ENCODE results near the gene GRAMD1B. TPM values are rescaled to one million over a fixed set of nuclear protein-coding genes. Genes with fewer than 3 reads are reported as not detected.

Gene GRAMD1B
- polyA plus RNA-seq, 2 of the 4 experiments (the other 2 are of a cell fraction) = 55.5 to 108 TPM

DNA sequence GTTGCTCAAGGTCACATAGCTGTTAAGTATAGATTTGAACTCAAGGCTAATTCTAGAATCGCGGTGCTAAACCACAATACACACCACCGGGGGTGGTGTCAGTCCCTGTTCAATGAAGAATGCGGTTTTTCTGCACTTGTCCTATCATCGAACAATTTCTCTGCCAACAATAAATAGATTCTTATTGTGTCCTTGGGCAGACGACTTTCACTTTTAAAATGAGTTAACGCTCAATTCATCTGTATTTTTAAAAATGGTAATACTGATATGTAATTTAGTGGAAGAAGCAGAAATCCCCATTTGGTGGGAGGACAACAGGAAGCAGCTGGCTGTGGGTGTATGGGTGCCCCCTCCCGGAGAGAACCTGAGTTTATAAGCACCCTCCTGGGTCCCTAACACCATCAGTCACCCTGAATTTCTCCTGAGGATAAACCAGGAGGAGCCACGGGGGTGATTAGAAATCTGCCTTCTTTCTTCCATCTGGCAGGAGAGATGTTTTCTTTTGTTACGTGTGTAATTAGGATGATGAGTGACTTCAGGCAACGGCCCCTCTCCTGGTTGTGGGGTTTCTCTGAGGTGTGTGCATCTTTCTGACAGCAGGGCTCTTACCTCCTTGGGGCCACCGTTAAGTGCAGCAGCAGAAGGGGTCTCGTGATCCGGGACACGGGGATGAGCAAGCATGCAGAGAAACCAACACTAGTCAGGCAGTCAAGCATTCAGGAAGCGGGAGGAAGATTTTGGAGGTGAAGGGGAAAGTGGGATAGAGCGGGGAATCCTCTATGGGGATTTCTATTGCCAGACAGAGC, 87.7 kb downstream of the GRAMD1B start (continued):
- TF ChIP-seq CBX2 (IDR thresholded peaks at IDR 0.05; ENCODE audit: borderline replicate concordance, low read depth) = no peak
- TF ChIP-seq, protein P1, sequence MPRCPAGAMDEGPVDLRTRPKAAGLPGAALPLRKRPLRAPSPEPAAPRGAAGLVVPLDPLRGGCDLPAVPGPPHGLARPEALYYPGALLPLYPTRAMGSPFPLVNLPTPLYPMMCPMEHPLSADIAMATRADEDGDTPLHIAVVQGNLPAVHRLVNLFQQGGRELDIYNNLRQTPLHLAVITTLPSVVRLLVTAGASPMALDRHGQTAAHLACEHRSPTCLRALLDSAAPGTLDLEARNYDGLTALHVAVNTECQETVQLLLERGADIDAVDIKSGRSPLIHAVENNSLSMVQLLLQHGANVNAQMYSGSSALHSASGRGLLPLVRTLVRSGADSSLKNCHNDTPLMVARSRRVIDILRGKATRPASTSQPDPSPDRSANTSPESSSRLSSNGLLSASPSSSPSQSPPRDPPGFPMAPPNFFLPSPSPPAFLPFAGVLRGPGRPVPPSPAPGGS (IDR thresholded peaks at IDR 0.05) = no peak

DNA sequence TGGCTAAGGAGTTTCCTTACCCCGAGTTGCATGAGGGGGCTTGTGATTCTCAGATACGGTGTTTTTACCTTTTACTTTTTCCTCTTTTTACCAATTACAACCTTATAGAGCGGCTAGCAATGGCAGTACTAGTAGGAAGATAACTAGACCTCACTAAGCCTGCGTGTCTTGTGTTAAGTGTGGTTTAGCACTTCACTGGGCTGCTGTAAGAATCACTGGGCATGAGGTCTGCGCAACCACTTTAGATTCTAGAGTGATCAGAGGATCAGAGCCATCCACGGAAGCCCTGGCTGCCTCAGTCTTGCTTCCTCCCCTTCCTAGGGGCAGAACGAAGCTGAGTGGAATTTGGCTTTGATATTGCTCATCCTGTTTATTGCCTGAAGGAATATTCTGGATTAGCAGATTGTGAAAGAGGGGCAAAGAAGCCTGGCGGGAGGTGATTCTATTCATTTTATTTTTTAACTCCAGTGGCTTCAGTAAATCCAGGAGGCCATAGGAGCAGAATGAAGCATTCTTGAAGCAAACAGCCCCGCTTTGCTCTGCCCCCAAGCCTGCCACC, 88.5 kb downstream of the GRAMD1B start:
- FAIRE-seq (no peak), DNase-seq (ENCODE audit: low read depth in 1 of 2, low spot score in 1 of 2) (no peak), ATAC-seq (peak in 1 of 2 experiments; percentile 13; a peak in 2 of 6 replicates)
- H3K4me2 ChIP-seq = peak overlapping the region; percentile 32
- TF ChIP-seq FOSB (CRISPR knock-in tag; IDR thresholded peaks at IDR 0.05) (no peak), KDM1A (IDR thresholded peaks at IDR 0.05; ENCODE audit: low read depth) (no peak), CBX2 (IDR thresholded peaks at IDR 0.05; ENCODE audit: borderline replicate concordance, low read depth) (no peak), RFX5 (IDR thresholded peaks at IDR 0.05) (no peak), HDAC2 (IDR thresholded peaks at IDR 0.05) (no peak), POLR2AphosphoS2 (conservative IDR thresholded peaks at IDR 0.05; ENCODE audit: low read length) (no peak), CHD4 (IDR thresholded peaks at IDR 0.05; ENCODE audit: borderline replicate concordance) (no peak), FOXS1 (CRISPR knock-in tag; IDR thresholded peaks at IDR 0.05) (no peak), PBX3 (IDR thresholded peaks at IDR 0.05) (no peak), EP300 (IDR thresholded peaks at IDR 0.05) (no peak), ZNF302 (CRISPR knock-in tag; IDR thresholded peaks at IDR 0.05) (no peak), HOXB13 (CRISPR knock-in tag; IDR thresholded peaks at IDR 0.05; ENCODE audit: low read depth) (no peak), TP53 (CRISPR knock-in tag; IDR thresholded peaks at IDR 0.05) (no peak), MAZ (IDR thresholded peaks at IDR 0.05; ENCODE audit: borderline replicate concordance, low read depth, low read length) (no peak), ZFP36 (IDR thresholded peaks at IDR 0.05; ENCODE audit: borderline replicate concordance, partially characterized antibody) (no peak), JUN (IDR thresholded peaks at IDR 0.05) (no peak), ATOH8 (CRISPR knock-in tag; IDR thresholded peaks at IDR 0.05; ENCODE audit: low read depth) (no peak)
- H3K4me1 ChIP-seq = peaks cover 20% of the 10 kb centered on the region
- 69% methylated on average over 9 of the region's 9 CpGs for WGBS (ENCODE audit: missing lambda C conversion rate)
- H3K4me3 ChIP-seq = no peak overlapping the region
- H3K27ac ChIP-seq = peak overlapping the region in 1 of 2 experiments; percentile 45; a peak in 1 of 6 replicates
- no peaks in the 10 kb centered on the region for H3K9me3 ChIP-seq
- CTCF ChIA-PET = interaction anchor here (1.4 to 2.5 kb wide), 2 partner anchors 9 to 58 kb away, joined by 4 to 9 read pairs; no protein-coding TSS in a partner anchor
- POLR2A ChIA-PET = no interaction called here

- Histone ChIP-seq H3K4me2 (peak overlapping the region; percentile 32), H3K9me3 (no peaks in the 10 kb centered on the region), H3K4me1 (peaks cover 20% of the 10 kb centered on the region), H3K4me3 (no peak overlapping the region), H3K27ac (peak overlapping the region in 1 of 2 experiments; percentile 45; a peak in 1 of 6 replicates)
- WGBS (ENCODE audit: missing lambda C conversion rate) = 74% methylated on average over 10 of the region's 11 CpGs
- ATAC-seq (peak; percentile 64 to 68), DNase-seq (ENCODE audit: low read depth in 1 of 2, low spot score in 1 of 2) (no peak), FAIRE-seq (no peak)
- ChIA-PET CTCF (interaction anchor here (0.7 to 2.5 kb wide), 4 partner anchors 8 to 57 kb away, joined by 3 to 9 read pairs (median 4); no protein-coding TSS in a partner anchor), POLR2A (no interaction called here)
- TF ChIP-seq NR3C1 (IDR thresholded peaks at IDR 0.05) (no peak), HOXB5 (CRISPR knock-in tag; IDR thresholded peaks at IDR 0.05) (no peak), MYC (IDR thresholded peaks at IDR 0.05; ENCODE audit: borderline replicate concordance, low read length) (no peak), JUNB (IDR thresholded peaks at IDR 0.05) (no peak), FOSL2 (IDR thresholded peaks at IDR 0.05) (no peak), FOSL2 (CRISPR knock-in tag; IDR thresholded peaks at IDR 0.05) (no peak), NPAS2 (CRISPR knock-in tag; IDR thresholded peaks at IDR 0.05; ENCODE audit: borderline replicate concordance) (no peak), PBX3 (IDR thresholded peaks at IDR 0.05) (no peak), GATA3 (IDR thresholded peaks at IDR 0.05; ENCODE audit: borderline replicate concordance) (no peak), MAFK (IDR thresholded peaks at IDR 0.05; ENCODE audit: partially characterized antibody) (no peak), EP300 (IDR thresholded peaks at IDR 0.05) (no peak)
- TF ChIP-seq, protein P2, sequence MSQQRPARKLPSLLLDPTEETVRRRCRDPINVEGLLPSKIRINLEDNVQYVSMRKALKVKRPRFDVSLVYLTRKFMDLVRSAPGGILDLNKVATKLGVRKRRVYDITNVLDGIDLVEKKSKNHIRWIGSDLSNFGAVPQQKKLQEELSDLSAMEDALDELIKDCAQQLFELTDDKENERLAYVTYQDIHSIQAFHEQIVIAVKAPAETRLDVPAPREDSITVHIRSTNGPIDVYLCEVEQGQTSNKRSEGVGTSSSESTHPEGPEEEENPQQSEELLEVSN (IDR thresholded peaks at IDR 0.05; ENCODE audit: borderline replicate concordance, low read depth) = no peak
Observed at GRCh38 chr11:123519055-123519796, 89.2 kb downstream of the GRAMD1B start.
